ENCODE results near the gene PTPRT.

PTPRT gene

GRCh38 chr20:42754706-42755105 is 435.0 kb downstream of the PTPRT start:
- no peaks in the 10 kb centered on the region for H3K27me3 ChIP-seq
- H3K36me3 ChIP-seq = no peaks in the 10 kb centered on the region
- TF ChIP-seq CTCF (IDR thresholded peaks at IDR 0.05; ENCODE audit: low read depth, low read length) = no peak
- H3K4me3 ChIP-seq (ENCODE audit: low read depth, low read length) = no peak overlapping the region
- DNase-seq = no peak
- H3K9me3 ChIP-seq = no peaks in the 10 kb centered on the region
- H3K4me1 ChIP-seq = no peaks in the 10 kb centered on the region

GRCh38 chr20:42752620-42753019 is 437.1 kb downstream of the PTPRT start:
- no peak for DNase-seq
- no peak for TF ChIP-seq CTCF (IDR thresholded peaks at IDR 0.05; ENCODE audit: low read depth, low read length)
- no peaks in the 10 kb centered on the region for H3K36me3 ChIP-seq
- no peaks in the 10 kb centered on the region for H3K9me3 ChIP-seq
- H3K4me1 ChIP-seq = no peaks in the 10 kb centered on the region
- no peak overlapping the region for H3K4me3 ChIP-seq (ENCODE audit: low read depth, low read length)
- H3K27me3 ChIP-seq = no peaks in the 10 kb centered on the region

GRCh38 chr20:42749556-42749955 is 440.1 kb downstream of the PTPRT start:
- no peak for TF ChIP-seq CTCF (IDR thresholded peaks at IDR 0.05; ENCODE audit: low read depth, low read length)
- H3K36me3 ChIP-seq = no peaks in the 10 kb centered on the region
- no peaks in the 10 kb centered on the region for H3K4me1 ChIP-seq
- H3K27me3 ChIP-seq = no peaks in the 10 kb centered on the region
- H3K9me3 ChIP-seq = no peaks in the 10 kb centered on the region
- no peak overlapping the region for H3K4me3 ChIP-seq (ENCODE audit: low read depth, low read length)
- DNase-seq = no peak

GRCh38 chr20:42747765-42748411 is 441.8 kb downstream of the PTPRT start:
- Histone ChIP-seq H3K36me3 (no peaks in the 10 kb centered on the region), H3K4me1 (no peaks in the 10 kb centered on the region), H3K4me3 (ENCODE audit: low read depth, low read length) (no peak overlapping the region), H3K27me3 (no peaks in the 10 kb centered on the region), H3K9me3 (no peaks in the 10 kb centered on the region)
- DNase-seq = no peak
- no peak for TF ChIP-seq CTCF (IDR thresholded peaks at IDR 0.05; ENCODE audit: low read depth, low read length)

GRCh38 chr20:42744756-42745465 is 444.8 kb downstream of the PTPRT start:
- no peaks in the 10 kb centered on the region for H3K27me3 ChIP-seq
- no peaks in the 10 kb centered on the region for H3K9me3 ChIP-seq
- H3K4me1 ChIP-seq = no peaks in the 10 kb centered on the region
- no peak overlapping the region for H3K4me3 ChIP-seq (ENCODE audit: low read depth, low read length)
- no peak for DNase-seq
- H3K36me3 ChIP-seq = no peaks in the 10 kb centered on the region
- TF ChIP-seq CTCF (IDR thresholded peaks at IDR 0.05; ENCODE audit: low read depth, low read length) = no peak

- no peaks in the 10 kb centered on the region for H3K4me1 ChIP-seq
- no peaks in the 10 kb centered on the region for H3K9me3 ChIP-seq
- H3K27me3 ChIP-seq = no peaks in the 10 kb centered on the region
- no peak for DNase-seq
- H3K36me3 ChIP-seq = no peaks in the 10 kb centered on the region
- no peak for TF ChIP-seq CTCF (IDR thresholded peaks at IDR 0.05; ENCODE audit: low read depth, low read length)
- H3K4me3 ChIP-seq (ENCODE audit: low read depth, low read length) = no peak overlapping the region
Measured at GRCh38 chr20:42742926-42743325, 446.8 kb downstream of the PTPRT start.
